WTC11 (cell line): ENCODE measurements around the gene HNF1B.

Experiments used
- CBFB ChIP-seq: sonication (generic); formaldehyde crosslinking; IDR thresholded peaks from 2 replicates; pipeline ENCODE4 v1.8.1; 2022; ENCODE audit warnings: mild to moderate bottlenecking, low read depth, missing genetic modification reagents
- CTCF ChIP-seq: fragments of 200-600 bp; IDR thresholded peaks from 2 replicates; pipeline ENCODE4 v1.8.0; 2022; ENCODE audit warnings: antibody characterized with exemption
- ESRRA ChIP-seq: sonication (generic); formaldehyde crosslinking; IDR thresholded peaks from 2 replicates; pipeline ENCODE4 v1.8.1; 2022; ENCODE audit warnings: mild to moderate bottlenecking, missing genetic modification reagents, borderline replicate concordance
- MAX ChIP-seq: sonication (generic); formaldehyde crosslinking; IDR thresholded peaks from 2 replicates; pipeline ENCODE4 v1.8.0; 2022; ENCODE audit warnings: mild to moderate bottlenecking, missing genetic modification reagents
- NFATC4 ChIP-seq: fragments of 250-450 bp; sonication (Bioruptor Pico); IDR thresholded peaks from 2 replicates; pipeline ENCODE4 v1.9.0; 2021; ENCODE audit warnings: mild to moderate bottlenecking
- NR2C2 ChIP-seq: sonication (generic); formaldehyde crosslinking; IDR thresholded peaks from 2 replicates; pipeline ENCODE4 v1.8.0; 2022; ENCODE audit warnings: mild to moderate bottlenecking, missing genetic modification reagents
- STAT6 ChIP-seq: sonication (generic); formaldehyde crosslinking; conservative IDR thresholded peaks from 2 replicates; pipeline ENCODE4 v1.8.1; 2023; ENCODE audit warnings: mild to moderate bottlenecking, low read depth, missing genetic modification reagents, moderate library complexity
- TEAD4 ChIP-seq: sonication (generic); formaldehyde crosslinking; IDR thresholded peaks from 2 replicates; pipeline ENCODE4 v1.8.0; 2022; ENCODE audit warnings: mild to moderate bottlenecking, missing genetic modification reagents
- ZNF121 ChIP-seq: sonication (generic); formaldehyde crosslinking; IDR thresholded peaks from 2 replicates; pipeline ENCODE4 v1.8.0; 2023; ENCODE audit warnings: missing genetic modification reagents
- ZNF423 ChIP-seq: fragments of 250-450 bp; sonication (Bioruptor Pico); IDR thresholded peaks from 2 replicates; pipeline ENCODE4 v2.1.2; 2022; ENCODE audit warnings: mild to moderate bottlenecking, moderate library complexity
- ZNF671 ChIP-seq: fragments of 250-450 bp; sonication (Bioruptor Pico); IDR thresholded peaks from 2 replicates; pipeline ENCODE4 v1.8.0; 2021; ENCODE audit warnings: mild to moderate bottlenecking

GRCh38 chr17:37696366-37696765 is 48.5 kb downstream of the HNF1B start:
- TF ChIP-seq TEAD4 (CRISPR knock-in tag) = no peak
- no peak for TF ChIP-seq CTCF
- TF ChIP-seq ZNF121 = no peak
- no peak for TF ChIP-seq NFATC4
- no peak for TF ChIP-seq NR2C2 (CRISPR knock-in tag)
- no peak for TF ChIP-seq STAT6 (CRISPR knock-in tag)
- TF ChIP-seq MAX (CRISPR knock-in tag) = no peak
- no peak for TF ChIP-seq CBFB
- TF ChIP-seq ZNF423 (CRISPR knock-in tag) = no peak
- no peak for TF ChIP-seq ZNF671
- TF ChIP-seq ESRRA (CRISPR knock-in tag) = no peak
